Measurements from ENCODE around the gene GPBP1L1.
A peak's percentile ranks its signal among the peaks of the same experiment; 100 is the strongest.

The GPBP1L1 gene

GRCh38 chr1:45623972-45624371 is 62.4 kb downstream of the GPBP1L1 start, which contains the start of gene CCDC17:
Gene CCDC17, minus strand, starts transcription at chr1:45624054. Its CDS starts 145 bp downstream, at chr1:45623909.
- TF ChIP-seq CTCF (IDR thresholded peaks at IDR 0.05; ENCODE audit: insufficient read depth, low read length, poor library complexity, severe bottlenecking): no peak
- DNase-seq (ENCODE audit: extremely low read depth, insufficient read length): no peak
- Histone ChIP-seq H3K36me3 (ENCODE audit: control insufficient read depth, insufficient read depth, low read length) (peaks cover 32% of the 10 kb centered on the region), H3K4me3 (replicated peaks; ENCODE audit: low read depth, low read length) (no peak within 1 kb of the TSS), H3K27me3 (replicated peaks; ENCODE audit: control insufficient read depth, insufficient read depth, low read length) (no peaks in the 10 kb centered on the region)

- Histone ChIP-seq H3K36me3 (ENCODE audit: control insufficient read depth, insufficient read depth, low read length) (peaks cover 27% of the 10 kb centered on the region), H3K27me3 (replicated peaks; ENCODE audit: control insufficient read depth, insufficient read depth, low read length) (no peaks in the 10 kb centered on the region), H3K4me3 (replicated peaks; ENCODE audit: low read depth, low read length) (no peak overlapping the region)
- TF ChIP-seq CTCF (IDR thresholded peaks at IDR 0.05; ENCODE audit: insufficient read depth, low read length, poor library complexity, severe bottlenecking): no peak
- peak; percentile 20 for DNase-seq (ENCODE audit: extremely low read depth, insufficient read length)
Observed at GRCh38 chr1:45622524-45623394, 63.6 kb downstream of the GPBP1L1 start.

- no peak overlapping the region for H3K4me3 ChIP-seq (replicated peaks; ENCODE audit: low read depth, low read length)
- peaks cover 30% of the 10 kb centered on the region for H3K36me3 ChIP-seq (ENCODE audit: control insufficient read depth, insufficient read depth, low read length)
- no peak for TF ChIP-seq CTCF (IDR thresholded peaks at IDR 0.05; ENCODE audit: insufficient read depth, low read length, poor library complexity, severe bottlenecking)
- DNase-seq (ENCODE audit: extremely low read depth, insufficient read length): peak; percentile 19
- no peaks in the 10 kb centered on the region for H3K27me3 ChIP-seq (replicated peaks; ENCODE audit: control insufficient read depth, insufficient read depth, low read length)
Observed at GRCh38 chr1:45621895-45622523, 64.3 kb downstream of the GPBP1L1 start.

GRCh38 chr1:45621501-45621836 is 64.9 kb downstream of the GPBP1L1 start:
- peak; percentile 10 for DNase-seq (ENCODE audit: extremely low read depth, insufficient read length)
- Histone ChIP-seq H3K36me3 (ENCODE audit: control insufficient read depth, insufficient read depth, low read length) (peaks cover 31% of the 10 kb centered on the region), H3K4me3 (replicated peaks; ENCODE audit: low read depth, low read length) (no peak overlapping the region), H3K27me3 (replicated peaks; ENCODE audit: control insufficient read depth, insufficient read depth, low read length) (no peaks in the 10 kb centered on the region)
- TF ChIP-seq CTCF (IDR thresholded peaks at IDR 0.05; ENCODE audit: insufficient read depth, low read length, poor library complexity, severe bottlenecking): no peak

GRCh38 chr1:45620588-45621500 is 65.5 kb downstream of the GPBP1L1 start:
- TF ChIP-seq CTCF (IDR thresholded peaks at IDR 0.05; ENCODE audit: insufficient read depth, low read length, poor library complexity, severe bottlenecking): no peak
- Histone ChIP-seq H3K27me3 (replicated peaks; ENCODE audit: control insufficient read depth, insufficient read depth, low read length) (no peaks in the 10 kb centered on the region), H3K36me3 (ENCODE audit: control insufficient read depth, insufficient read depth, low read length) (peaks cover 29% of the 10 kb centered on the region), H3K4me3 (replicated peaks; ENCODE audit: low read depth, low read length) (no peak overlapping the region)
- DNase-seq (ENCODE audit: extremely low read depth, insufficient read length): peak; percentile 16
